NCI-H345 (cell line): Measurements from ENCODE around the gene ZCWPW1.
"Not testable (repeated sequence)": the region's sequence is repeated elsewhere in the genome, so short reads cannot be mapped to it uniquely, and the experiment has no call there.

Experiments used
- DNase-seq: peaks from one replicate; lab custom pipeline; 2025; lab: John Stamatoyannopoulos, UW

ZCWPW1 gene

DNA sequence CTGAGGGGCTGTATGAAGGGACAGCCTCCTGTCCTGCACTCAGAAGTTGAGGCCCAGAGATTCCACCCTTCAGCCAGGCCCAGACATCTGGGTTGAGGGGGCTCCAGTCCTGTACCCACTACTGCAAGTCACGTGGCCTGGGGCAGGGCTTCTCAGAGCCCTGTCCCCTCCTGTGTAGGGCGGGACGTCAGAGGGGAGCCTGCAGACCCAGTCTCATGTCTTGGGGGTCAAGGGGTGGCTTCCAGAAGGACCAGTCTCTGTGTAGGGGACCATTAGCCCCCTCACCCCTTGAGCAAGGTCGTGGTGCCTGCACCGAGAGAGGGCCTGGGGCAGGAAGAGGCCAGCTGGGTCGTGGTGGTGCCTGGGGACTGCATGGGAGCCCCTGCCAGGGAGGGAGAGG is 55.8 kb downstream of the ZCWPW1 start:
- DNase-seq, result no peak

- no peak for DNase-seq
Observed at GRCh38 chr7:100372256-100372655, 56.2 kb downstream of the ZCWPW1 start.

DNA sequence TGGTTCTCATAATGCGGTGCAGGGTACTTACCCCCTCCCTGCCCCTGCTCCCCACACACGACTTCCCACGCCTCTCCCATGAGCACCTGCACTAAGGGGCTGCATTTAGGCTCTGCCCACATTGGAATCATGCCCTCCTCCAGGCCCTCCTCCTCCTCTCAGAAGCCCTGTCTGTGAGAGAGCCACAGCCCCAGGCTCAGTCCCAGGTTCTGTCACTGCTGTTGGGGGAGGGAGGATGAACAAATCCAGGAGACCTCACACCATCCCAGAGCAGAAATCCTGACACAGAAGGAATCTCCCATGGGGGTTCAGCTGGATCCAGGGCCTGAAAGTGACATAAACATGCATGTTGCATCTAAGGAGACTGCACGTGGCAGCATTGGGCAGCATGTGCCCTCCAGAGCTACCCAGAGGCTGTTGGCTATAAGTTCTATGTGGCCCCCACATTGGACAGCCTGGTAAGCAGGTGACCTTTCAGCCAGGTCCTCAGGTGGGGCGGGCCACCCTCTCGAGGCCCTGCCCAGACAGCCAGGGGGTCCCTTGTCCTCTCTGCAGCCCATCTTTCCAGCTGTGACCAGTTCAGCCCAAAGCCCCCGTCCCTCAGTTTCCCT is 56.8 kb downstream of the ZCWPW1 start:
- DNase-seq, result no peak

GRCh38 chr7:100370746-100371145 is 57.8 kb downstream of the ZCWPW1 start:
- DNase-seq, result no peak

- DNase-seq, result no peak
Observed at GRCh38 chr7:100370303-100370702, 58.2 kb downstream of the ZCWPW1 start.

- no peak for DNase-seq
Observed at GRCh38 chr7:100369105-100369504, 59.4 kb downstream of the ZCWPW1 start.

DNA sequence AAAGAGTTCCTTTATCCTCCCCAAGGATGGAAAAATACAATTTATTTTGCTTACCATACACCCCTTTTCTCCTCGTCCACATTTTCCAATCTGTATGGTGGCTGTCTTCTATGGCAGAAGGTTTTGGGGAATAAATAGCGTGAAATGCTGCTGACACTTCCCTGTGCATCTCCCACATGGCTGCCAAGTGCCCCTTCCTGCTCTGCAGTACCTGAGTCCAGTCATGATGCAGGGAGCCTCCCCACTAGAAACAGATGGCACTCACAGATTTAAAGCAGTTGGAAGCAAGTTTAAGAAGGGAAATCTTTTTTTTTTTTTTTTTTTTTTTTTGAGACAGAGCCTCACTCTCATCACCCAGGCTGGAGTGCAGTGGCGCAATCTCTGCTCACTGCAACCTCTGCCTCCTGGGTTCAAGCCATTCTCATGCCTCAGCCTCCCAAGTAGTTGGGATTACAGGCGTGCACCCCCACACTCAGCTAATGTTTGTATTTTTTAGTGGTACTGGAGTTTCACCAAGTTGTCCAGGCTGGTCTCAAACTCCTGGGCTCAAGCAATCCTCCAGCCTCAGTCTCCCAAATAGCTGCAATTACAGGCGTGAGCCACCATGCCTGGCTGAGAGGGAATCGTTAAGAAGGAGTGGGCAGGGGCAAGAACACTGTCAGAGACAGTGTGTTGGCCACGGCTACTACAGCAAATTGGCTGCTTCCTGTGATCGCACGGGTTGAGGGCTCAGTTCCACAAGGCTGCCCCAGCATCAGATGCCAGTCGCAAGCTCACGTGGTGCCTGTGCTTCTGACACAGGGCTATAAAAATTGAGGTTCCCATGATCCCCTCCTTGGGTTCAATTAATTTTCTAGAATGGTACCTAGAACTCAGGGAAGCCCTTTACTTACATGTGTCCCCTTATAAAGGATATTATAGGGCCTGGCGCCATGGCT is 60.6 kb downstream of the ZCWPW1 start:
- DNase-seq, result no peak

DNA sequence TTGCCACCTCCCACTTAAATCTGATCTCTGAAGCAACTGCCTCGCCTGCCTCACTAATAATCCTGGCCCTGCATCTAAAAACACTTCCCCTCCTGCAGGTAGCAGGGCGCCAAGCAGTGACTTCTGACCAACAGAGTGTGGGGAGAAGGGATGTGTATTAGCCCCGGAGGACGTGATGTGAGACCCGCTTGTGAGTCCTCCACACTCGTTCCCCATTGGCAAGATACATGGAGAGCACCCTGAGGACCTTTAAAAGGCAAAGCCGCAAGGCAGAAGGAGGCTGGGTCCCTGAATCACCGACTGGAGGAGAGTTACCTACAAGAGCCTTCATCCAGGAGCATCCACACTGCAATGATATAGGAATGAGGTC is 61.3 kb downstream of the ZCWPW1 start:
- no peak for DNase-seq

- no peak for DNase-seq
Observed at GRCh38 chr7:100366411-100367250, 61.9 kb downstream of the ZCWPW1 start.

DNA sequence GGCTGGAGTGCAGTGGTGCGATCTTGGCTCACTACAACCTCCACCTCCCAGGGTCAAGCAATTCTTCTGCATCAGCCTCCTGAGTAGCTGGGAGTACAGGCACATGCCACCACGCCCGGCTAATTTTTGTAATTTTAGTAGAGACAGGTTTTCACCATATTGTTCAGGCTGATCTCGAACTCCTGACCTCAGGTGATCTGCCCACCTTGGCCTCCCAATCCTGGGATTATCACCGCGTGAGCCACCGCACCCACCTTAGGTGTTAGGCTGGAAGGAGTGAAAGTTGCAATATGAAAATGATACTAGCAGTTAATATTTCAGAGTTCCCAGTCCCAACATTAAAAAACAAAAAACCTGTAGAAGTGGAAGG is 62.5 kb downstream of the ZCWPW1 start:
- not testable (repeated sequence) for DNase-seq

DNA sequence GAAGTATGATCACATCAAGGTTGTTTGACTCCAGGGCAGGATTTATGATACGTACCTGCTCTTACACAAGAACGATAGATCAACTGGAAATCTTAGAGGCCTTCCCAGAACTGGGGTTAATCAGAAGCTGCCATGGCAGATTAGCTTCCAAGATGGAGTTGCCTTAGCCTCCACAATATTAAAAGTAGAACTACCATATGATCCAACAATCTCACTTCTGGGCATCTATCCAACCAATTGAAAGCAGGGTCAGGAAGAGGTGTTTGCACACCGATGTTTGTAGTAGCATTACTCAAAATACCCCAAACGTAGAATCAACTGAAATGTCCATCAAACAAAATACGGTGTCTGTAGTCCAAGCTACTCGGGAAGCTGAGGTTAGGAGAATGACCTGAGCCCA is 64.0 kb downstream of the ZCWPW1 start:
- no peak for DNase-seq

DNA sequence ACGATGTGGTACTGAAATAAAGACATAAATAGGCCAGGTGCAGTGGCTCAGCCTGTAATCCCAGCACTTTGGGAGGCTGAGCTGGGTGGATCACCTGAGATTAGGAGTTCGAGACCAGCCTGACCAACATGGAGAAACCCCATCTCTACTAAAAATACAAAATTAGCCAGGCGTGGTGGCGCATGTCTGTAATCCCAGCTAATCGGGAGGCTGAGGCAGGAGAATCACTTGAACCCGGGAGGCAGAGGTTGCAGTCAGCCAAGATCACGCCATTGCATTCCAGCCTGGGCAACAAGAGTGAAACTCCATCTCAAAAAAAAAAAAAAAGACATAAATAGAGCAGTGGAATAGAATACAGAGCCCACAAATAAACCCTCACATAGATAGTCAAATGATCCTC is 64.7 kb downstream of the ZCWPW1 start:
- DNase-seq, result not testable (repeated sequence)

DNA sequence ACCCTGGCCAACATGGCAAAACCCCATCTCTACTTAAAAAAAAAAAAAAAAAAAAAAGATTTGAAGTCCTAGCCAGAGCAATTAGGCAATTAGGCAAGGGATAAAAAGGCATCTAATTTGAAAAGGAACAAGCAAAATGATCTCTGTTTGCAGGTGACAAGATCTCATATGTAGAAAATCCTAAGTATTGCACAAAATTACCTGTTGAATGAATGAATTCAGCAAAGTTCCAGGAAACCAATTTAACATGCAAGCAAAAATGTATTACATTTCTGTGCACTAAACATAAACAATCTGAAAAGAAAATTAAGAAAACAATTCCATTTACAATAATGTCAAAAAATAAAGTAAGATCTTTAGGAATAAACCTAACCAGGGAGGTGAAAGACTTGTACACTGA is 65.4 kb downstream of the ZCWPW1 start:
- no peak for DNase-seq

DNA sequence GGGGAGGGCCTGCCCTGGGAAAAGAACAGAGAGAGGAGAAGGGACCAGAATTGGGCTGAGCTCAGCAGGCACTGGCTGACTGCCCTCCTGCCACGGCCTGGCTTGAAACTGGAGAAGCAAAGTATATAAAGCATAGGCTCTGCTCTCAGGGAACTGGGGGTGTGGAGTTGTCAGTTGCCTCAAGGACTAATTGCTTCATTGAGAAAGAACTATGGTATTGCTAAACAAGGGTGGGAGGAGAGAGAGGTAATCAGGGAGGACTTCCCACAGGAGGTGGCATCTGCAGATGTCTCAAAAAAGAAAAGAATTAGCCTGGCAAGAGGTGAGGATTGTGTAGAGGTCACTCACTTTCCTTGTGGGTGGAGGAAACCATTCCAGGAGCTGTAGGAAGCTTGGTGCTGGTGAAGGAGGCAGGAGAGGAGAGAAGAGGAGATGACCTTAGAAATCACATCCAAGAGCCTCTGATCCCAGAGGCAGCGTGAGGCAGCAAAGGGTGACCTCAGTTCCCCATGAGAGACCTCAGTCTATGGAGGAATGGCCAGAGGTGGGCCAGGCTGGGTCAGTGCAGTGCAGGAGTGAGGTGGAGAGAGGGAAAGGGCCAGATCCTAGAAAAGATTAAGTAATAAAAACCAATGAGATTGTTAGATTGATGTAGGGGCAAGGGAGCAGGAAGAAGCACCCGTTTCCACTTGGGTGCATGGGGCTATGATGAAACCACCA is 68.2 kb downstream of the ZCWPW1 start:
- DNase-seq, result no peak

GRCh38 chr7:100358857-100359212 is 69.7 kb downstream of the ZCWPW1 start:
- no peak for DNase-seq

GRCh38 chr7:100358027-100358856 is 70.3 kb downstream of the ZCWPW1 start, which contains the start of gene PILRB:
TSS of gene PILRB (plus strand) at chr7:100358117. CDS start at chr7:100358303, 186 bp downstream.
- no peak for DNase-seq

GRCh38 chr7:100357131-100357561 is 71.4 kb downstream of the ZCWPW1 start:
- no peak for DNase-seq

- DNase-seq, result no peak
Observed at GRCh38 chr7:100356416-100357068, 72.0 kb downstream of the ZCWPW1 start.

DNA sequence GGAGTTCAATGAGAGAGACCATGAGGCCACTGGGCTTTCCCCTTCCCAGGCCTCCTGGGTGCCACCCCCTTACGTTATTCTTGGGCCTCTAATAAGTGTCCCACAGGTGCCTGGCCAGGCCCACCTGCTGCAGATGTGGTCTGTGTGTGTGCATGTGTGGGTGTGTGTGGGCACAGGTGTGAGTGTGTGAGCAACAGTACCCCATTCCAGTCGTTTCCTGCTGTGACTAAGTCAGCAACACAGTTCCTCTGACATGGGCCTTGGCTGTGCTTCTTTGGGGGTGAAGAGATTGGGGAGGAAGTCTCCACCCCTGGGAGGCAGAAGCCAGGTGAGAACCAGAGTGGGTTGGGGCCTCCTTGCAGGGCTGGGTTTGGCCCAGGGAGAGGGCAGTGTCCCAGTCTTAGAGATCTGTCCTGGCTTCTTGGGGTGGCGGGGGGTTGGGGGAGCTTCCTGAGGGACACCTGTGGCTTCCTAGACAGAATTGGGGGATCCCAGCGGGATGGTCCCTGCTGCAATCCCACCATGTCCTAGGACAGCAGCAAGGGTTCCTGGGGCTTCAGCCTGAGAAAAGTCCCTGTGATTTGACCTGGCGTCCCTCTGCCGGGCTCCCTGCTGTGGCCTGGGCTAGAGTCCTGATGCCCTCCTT is 74.7 kb downstream of the ZCWPW1 start:
- DNase-seq, result no peak
